ENCODE results near the gene ACTR6. TPM values are rescaled to one million over a fixed set of nuclear protein-coding genes. Genes with fewer than 3 reads are reported as not detected.
"Not testable (repeated sequence)": the region's sequence is repeated elsewhere in the genome, so short reads cannot be mapped to it uniquely, and the experiment has no call there.

The ACTR6 gene
- total RNA-seq, 1 donor from 2014 or later = 13.7 TPM

GRCh38 chr12:100216337-100216736 lies 15.7 kb downstream of the ACTR6 start:
- Histone ChIP-seq H3K27me3 (ENCODE audit: control insufficient read depth, insufficient read depth, low read length) (no peaks in the 10 kb centered on the region), H3K36me3 (ENCODE audit: control insufficient read depth, insufficient read depth, low read length) (peaks cover 6% of the 10 kb centered on the region), H3K4me3 (ENCODE audit: low read depth, low read length) (no peak overlapping the region)
- no peak for DNase-seq (ENCODE audit: low read depth)
- FAIRE-seq = no peak
- TF ChIP-seq CTCF (IDR thresholded peaks at IDR 0.05; ENCODE audit: insufficient read depth, low read length, severe bottlenecking) = no peak

- DNase-seq (ENCODE audit: low read depth) (no peak), FAIRE-seq (no peak)
- no peak for TF ChIP-seq CTCF (IDR thresholded peaks at IDR 0.05; ENCODE audit: insufficient read depth, low read length, severe bottlenecking)
- H3K36me3 ChIP-seq (ENCODE audit: control insufficient read depth, insufficient read depth, low read length) = peaks cover 1% of the 10 kb centered on the region
- no peak overlapping the region for H3K4me3 ChIP-seq (ENCODE audit: low read depth, low read length)
- no peaks in the 10 kb centered on the region for H3K27me3 ChIP-seq (ENCODE audit: control insufficient read depth, insufficient read depth, low read length)
Measured at GRCh38 chr12:100219328-100220109, 18.9 kb downstream of the ACTR6 start.

- no peak for FAIRE-seq
- no peak for TF ChIP-seq CTCF (IDR thresholded peaks at IDR 0.05; ENCODE audit: insufficient read depth, low read length, severe bottlenecking)
- H3K27me3 ChIP-seq (ENCODE audit: control insufficient read depth, insufficient read depth, low read length) = no peaks in the 10 kb centered on the region
Measured at GRCh38 chr12:100221523-100221922, 20.9 kb downstream of the ACTR6 start.

DNA sequence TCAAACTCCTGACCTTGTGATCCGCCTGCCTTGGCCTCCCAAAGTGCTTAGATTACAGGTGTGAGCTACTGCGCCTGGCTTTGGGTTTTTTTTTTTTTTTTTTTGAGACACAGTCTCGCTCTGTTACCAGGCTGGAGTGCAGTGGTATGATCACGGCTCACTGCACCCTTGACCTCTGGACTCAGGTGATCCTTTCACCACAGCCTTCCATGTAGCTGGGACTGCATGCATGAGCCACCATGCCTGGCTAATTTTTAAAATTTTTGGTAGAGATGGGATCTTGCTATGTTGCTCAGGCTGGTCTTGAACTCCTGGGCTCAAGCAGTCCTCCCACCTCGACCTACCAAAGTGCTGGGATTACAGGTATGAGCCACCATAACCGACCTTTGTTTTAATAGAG lies 21.6 kb downstream of the ACTR6 start:
- not testable (repeated sequence) for DNase-seq (ENCODE audit: low read depth); H3K4me3 ChIP-seq (ENCODE audit: low read depth, low read length); H3K27me3 ChIP-seq (ENCODE audit: control insufficient read depth, insufficient read depth, low read length); FAIRE-seq; H3K36me3 ChIP-seq (ENCODE audit: control insufficient read depth, insufficient read depth, low read length)

More at GRCh38 chr12:100221523-100221922, 20.9 kb downstream of the ACTR6 start:
- DNase-seq (ENCODE audit: low read depth) = peak; percentile 15
- H3K4me3 ChIP-seq (ENCODE audit: low read depth, low read length) = no peak overlapping the region
- no peaks in the 10 kb centered on the region for H3K36me3 ChIP-seq (ENCODE audit: control insufficient read depth, insufficient read depth, low read length)

DNA sequence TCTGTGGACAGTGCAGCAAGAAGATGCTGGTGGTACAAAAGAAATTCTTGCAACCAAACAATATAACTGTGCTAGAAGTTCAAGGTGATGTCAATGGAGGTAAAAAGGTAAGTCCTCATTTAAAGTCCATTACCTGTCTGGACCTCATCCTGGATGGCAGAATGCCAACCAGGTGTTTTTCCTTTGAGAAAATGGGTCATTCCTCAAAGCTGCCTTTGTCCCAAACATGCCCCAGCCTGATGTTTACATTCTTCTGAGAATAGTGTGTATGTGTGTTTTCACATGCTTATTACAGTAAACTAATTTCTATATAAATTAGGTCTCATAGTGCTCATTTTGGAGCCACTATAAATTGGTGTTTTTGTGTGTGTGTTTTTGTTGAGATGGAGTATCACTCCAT lies 24.9 kb downstream of the ACTR6 start:
- Histone ChIP-seq H3K36me3 (ENCODE audit: control insufficient read depth, insufficient read depth, low read length) (no peaks in the 10 kb centered on the region), H3K4me3 (ENCODE audit: low read depth, low read length) (no peak overlapping the region), H3K27me3 (ENCODE audit: control insufficient read depth, insufficient read depth, low read length) (no peaks in the 10 kb centered on the region)
- DNase-seq (ENCODE audit: low read depth) = peak; percentile 93
- FAIRE-seq = no peak
- no peak for TF ChIP-seq CTCF (IDR thresholded peaks at IDR 0.05; ENCODE audit: insufficient read depth, low read length, severe bottlenecking)

GRCh38 chr12:100229036-100229635 lies 28.5 kb downstream of the ACTR6 start:
- H3K4me3 ChIP-seq (ENCODE audit: low read depth, low read length) = no peak overlapping the region
- TF ChIP-seq CTCF (IDR thresholded peaks at IDR 0.05; ENCODE audit: insufficient read depth, low read length, severe bottlenecking) = peak; percentile 21
- no peaks in the 10 kb centered on the region for H3K36me3 ChIP-seq (ENCODE audit: control insufficient read depth, insufficient read depth, low read length)
- H3K27me3 ChIP-seq (ENCODE audit: control insufficient read depth, insufficient read depth, low read length) = no peaks in the 10 kb centered on the region
- no peak for FAIRE-seq
- DNase-seq (ENCODE audit: low read depth) = peak; percentile 65
